Lower lobe of right lung (tissue), 2 donors: Measurements from ENCODE around the gene PFKFB3. TPM values are rescaled to one million over a fixed set of nuclear protein-coding genes. Genes with fewer than 3 reads are reported as not detected.
"Not testable (repeated sequence)": the region's sequence is repeated elsewhere in the genome, so short reads cannot be mapped to it uniquely, and the experiment has no call there.

Experiments
- ATAC-seq, 2 donors: fragments of 200-7000 bp; cut with Tn5 transposase; one replicate each; pipeline ENCODE4 v1.9.1; 2020 to 2022; ENCODE audit warnings: mild to moderate bottlenecking in 2 of 2, moderate library complexity in 2 of 2
- DNase-seq: peaks from one replicate; pipeline ENCODE4 v3.0.0-alpha.2; 2020
- H3K27ac ChIP-seq: fragments of 200-600 bp; one replicate; pipeline ENCODE4 v1.8.0; 2022
- H3K27me3 ChIP-seq: fragments of 200-600 bp; one replicate; pipeline ENCODE4 v1.8.0; 2022; ENCODE audit warnings: low read depth
- H3K36me3 ChIP-seq: fragments of 200-600 bp; one replicate; pipeline ENCODE4 v1.8.0; 2022; ENCODE audit warnings: mild to moderate bottlenecking
- H3K4me1 ChIP-seq: fragments of 200-600 bp; one replicate; pipeline ENCODE4 v1.8.0; 2022
- H3K4me3 ChIP-seq: fragments of 200-600 bp; one replicate; pipeline ENCODE4 v1.8.0; 2022; ENCODE audit warnings: mild to moderate bottlenecking
- H3K9me3 ChIP-seq: fragments of 200-600 bp; one replicate; pipeline ENCODE4 v1.8.0; 2022
- CTCF ChIP-seq: fragments of 200-600 bp; IDR thresholded peaks from one replicate; pipeline ENCODE4 v1.8.0; 2022; ENCODE audit warnings: antibody characterized with exemption, mild to moderate bottlenecking
- intact Hi-C: fragments of 100-400 bp; cut with DNase I; formaldehyde crosslinking; loops from one replicate; pipeline ENCODE4 v1.11.0; 2022
- total RNA-seq: library from RNA; stranded (reverse); fragmentation: NEBNext Ultra II Directional; extraction: Animal tissue kit (Norgen Biotek cat#: 25700); gene quantifications from one replicate; pipeline ENCODE4 v1.2.1, GENCODE V29; 2021
- donor health status: DM: no; HTN: yes; CAD: no; lungs with severe emphysema.

The PFKFB3 gene
- total RNA-seq, 1 donor from 2014 or later, result 78.5 TPM

GRCh38 chr10:6162589-6163356, 40.0 kb upstream of the PFKFB3 start:
- Histone ChIP-seq H3K9me3 (no peaks in the 10 kb centered on the region), H3K4me3 (peak overlapping the region; percentile 93), H3K4me1 (peaks cover 20% of the 10 kb centered on the region), H3K36me3 (no peaks in the 10 kb centered on the region), H3K27ac (peak overlapping the region; percentile 95), H3K27me3 (no peaks in the 10 kb centered on the region)
- ATAC-seq, result no peak
- intact Hi-C loops, result no loop called here
- DNase-seq, result no peak
- no peak for TF ChIP-seq CTCF

GRCh38 chr10:6163364-6164270, 39.1 kb upstream of the PFKFB3 start:
- Histone ChIP-seq H3K4me1 (peaks cover 20% of the 10 kb centered on the region), H3K27ac (peak overlapping the region; percentile 95), H3K9me3 (no peaks in the 10 kb centered on the region), H3K27me3 (no peaks in the 10 kb centered on the region), H3K4me3 (peak overlapping the region; percentile 93), H3K36me3 (no peaks in the 10 kb centered on the region)
- no peak for TF ChIP-seq CTCF
- ATAC-seq (peak; percentile 100), DNase-seq (peak; percentile 93)
- intact Hi-C loops, result no loop called here

- Histone ChIP-seq H3K4me1 (peaks cover 20% of the 10 kb centered on the region), H3K4me3 (peak overlapping the region; percentile 93), H3K9me3 (no peaks in the 10 kb centered on the region), H3K27me3 (no peaks in the 10 kb centered on the region), H3K36me3 (no peaks in the 10 kb centered on the region), H3K27ac (peak overlapping the region; percentile 95)
- intact Hi-C loops, result no loop called here
- ATAC-seq, result no peak
- DNase-seq, result no peak
- no peak for TF ChIP-seq CTCF
These were observed 38.2 kb upstream of the PFKFB3 start for GRCh38 chr10:6164271-6165095.

GRCh38 chr10:6165221-6165725, 37.5 kb upstream of the PFKFB3 start:
- Histone ChIP-seq H3K36me3 (no peaks in the 10 kb centered on the region), H3K4me1 (peaks cover 22% of the 10 kb centered on the region), H3K4me3 (peak overlapping the region; percentile 93), H3K27ac (no peak overlapping the region), H3K9me3 (no peaks in the 10 kb centered on the region), H3K27me3 (no peaks in the 10 kb centered on the region)
- DNase-seq, result no peak
- no peak for ATAC-seq
- no peak for TF ChIP-seq CTCF
- intact Hi-C loops, result no loop called here

DNA sequence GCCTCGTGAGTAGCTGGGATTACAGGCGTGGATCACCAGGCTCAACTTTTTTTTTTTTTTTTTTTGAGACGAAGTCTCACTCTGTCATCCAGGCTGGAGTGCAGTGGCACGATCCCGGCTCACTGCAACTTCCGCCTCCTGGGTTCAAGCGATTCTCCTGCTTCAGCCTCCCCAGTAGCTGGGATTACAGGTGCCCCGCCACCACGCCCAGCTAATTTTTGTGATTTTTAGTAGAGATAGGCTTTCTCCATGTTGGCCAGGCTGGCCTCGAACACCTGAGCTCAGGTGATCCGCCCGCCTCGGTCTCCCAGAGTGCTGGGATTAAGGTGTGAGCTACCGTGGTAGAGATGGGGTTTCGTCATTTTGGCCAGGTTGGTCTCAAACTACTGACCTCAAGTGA, 36.8 kb upstream of the PFKFB3 start:
- intact Hi-C loops, H3K9me3 ChIP-seq, H3K27me3 ChIP-seq, H3K27ac ChIP-seq, ATAC-seq, DNase-seq, H3K4me3 ChIP-seq, H3K36me3 ChIP-seq: not testable (repeated sequence)
- peaks cover 29% of the 10 kb centered on the region for H3K4me1 ChIP-seq
